PC-9 (cell line): ENCODE results near the gene CLCA1. TPM values are rescaled to one million over a fixed set of nuclear protein-coding genes. Genes with fewer than 3 reads are reported as not detected.
"Not testable (repeated sequence)": the region's sequence is repeated elsewhere in the genome, so short reads cannot be mapped to it uniquely, and the experiment has no call there.

Source experiments
- BruUV-seq: library from RNA; stranded (reverse); fragments of 400-500 nt; replicated peaks from 2 replicates; lab custom pipeline; 2021; lab: Mats Ljungman, UMichigan
- CTCF ChIA-PET: fragments of 300-600 bp; sonication (Branson Sonifier 250); formaldehyde crosslinking; loops from one replicate; lab custom pipeline; 2022; ENCODE audit warnings: antibody characterized with exemption; lab: Charles Lee
- POLR2A ChIA-PET: fragments of 300-600 bp; sonication (Branson Sonifier 250); formaldehyde crosslinking; loops from one replicate; lab custom pipeline; 2022; ENCODE audit warnings: antibody characterized with exemption; ENCODE audit not compliant: unreplicated experiment; lab: Charles Lee
- DNase-seq, 2 experiments: peaks; one replicate each; pipeline versions ENCODE4 v3.0.0 to v3.0.0-alpha.2; 2015 to 2022; ENCODE audit warnings: mixed read lengths in 1 of 2
- H2AFZ ChIP-seq: fragments of 200-600 bp; sonication (generic); 2 replicates; pipeline ENCODE4 v1.8.1; 2017; ENCODE audit warnings: antibody characterized with exemption
- H3F3A ChIP-seq: fragments of 200-600 bp; sonication (generic); 2 replicates; pipeline ENCODE4 v1.8.1; 2017; ENCODE audit warnings: antibody characterized with exemption, mild to moderate bottlenecking, low read depth; ENCODE audit not compliant: insufficient read depth
- H3K27ac ChIP-seq: fragments of 200-600 bp; sonication (generic); 2 replicates; pipeline ENCODE4 v1.6.1; 2016; ENCODE audit warnings: mixed run types
- H3K27me3 ChIP-seq: fragments of 200-600 bp; sonication (generic); 2 replicates; pipeline ENCODE4 v1.6.1; 2016; ENCODE audit warnings: low read depth, mixed run types; ENCODE audit not compliant: insufficient read depth
- H3K36me3 ChIP-seq: fragments of 200-600 bp; sonication (generic); 2 replicates; pipeline ENCODE4 v1.6.1; 2016; ENCODE audit warnings: low read depth, mixed run types
- H3K4me1 ChIP-seq: fragments of 200-600 bp; sonication (generic); replicated peaks from 2 replicates; pipeline ENCODE4 v1.6.1; 2016; ENCODE audit warnings: mixed run types; ENCODE audit not compliant: insufficient read depth
- H3K4me2 ChIP-seq: fragments of 200-600 bp; sonication (generic); 2 replicates; pipeline ENCODE4 v1.6.1; 2017; ENCODE audit warnings: mixed run types
- H3K4me3 ChIP-seq: fragments of 200-600 bp; sonication (generic); 2 replicates; pipeline ENCODE4 v1.6.1; 2016; ENCODE audit warnings: mixed run types
- H3K79me2 ChIP-seq: fragments of 200-600 bp; sonication (generic); 2 replicates; pipeline ENCODE4 v1.6.1; 2017; ENCODE audit warnings: low read depth, mixed run types
- H3K9me2 ChIP-seq: fragments of 200-600 bp; sonication (generic); 2 replicates; pipeline ENCODE4 v1.8.1; 2017; ENCODE audit warnings: mild to moderate bottlenecking; ENCODE audit not compliant: insufficient read depth
- H3K9me3 ChIP-seq: fragments of 200-600 bp; sonication (generic); 2 replicates; pipeline ENCODE4 v1.8.1; 2016; ENCODE audit warnings: low read depth; ENCODE audit not compliant: insufficient read depth
- H4K20me1 ChIP-seq: fragments of 200-600 bp; sonication (generic); 2 replicates; pipeline ENCODE4 v1.8.1; 2017; ENCODE audit not compliant: insufficient read depth
- EZH2 ChIP-seq: fragments of 200-600 bp; sonication (generic); IDR thresholded peaks from 2 replicates; pipeline ENCODE4 v1.8.0; 2017; ENCODE audit warnings: antibody characterized with exemption, low read depth
- intact Hi-C: fragments of 100-400 bp; cut with micrococcal nuclease; formaldehyde crosslinking; loops from one replicate; pipeline ENCODE4 v1.10.0; 2022; ENCODE audit not compliant: unreplicated experiment
- total RNA-seq: library from RNA; stranded (reverse); gene quantifications from 2 replicates; pipeline ENCODE4 v1.2.3, GENCODE V29; 2021
- TF ChIP-seq, protein P1 (sequence below): fragments of 200-600 bp; sonication (generic); conservative IDR thresholded peaks from 2 replicates; pipeline ENCODE4 v1.6.1; 2017; ENCODE audit warnings: mixed run types, antibody characterized with exemption, mild to moderate bottlenecking, moderate library complexity

CLCA1 gene
- total RNA-seq, 1 experiment from 2014 or later = not detected

DNA sequence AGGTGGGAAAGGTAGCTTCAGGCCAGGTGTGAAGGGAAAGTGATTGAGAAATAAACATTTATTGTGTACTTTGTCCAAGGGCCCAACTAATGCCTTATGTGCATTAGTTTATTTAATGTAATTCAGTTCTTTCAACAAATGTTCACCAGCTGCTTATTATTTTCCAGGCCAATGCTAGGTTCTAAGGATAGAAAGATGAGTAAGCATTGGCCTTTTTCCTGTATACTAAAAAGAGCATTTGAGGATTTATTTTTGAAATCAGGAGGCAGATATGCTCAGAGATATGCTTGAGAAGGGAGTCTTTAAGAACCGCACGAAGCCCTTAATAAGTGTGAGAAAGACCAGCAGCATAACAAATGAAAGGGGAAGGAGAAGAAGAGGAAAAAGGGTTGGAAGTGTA lies 32.0 kb downstream of the CLCA1 start:
- ChIA-PET POLR2A (interaction anchor here (0.5 kb wide), 1 partner anchor 142 kb away, joined by 3 read pairs; no protein-coding TSS in a partner anchor), CTCF (interaction anchor here (0.6 kb wide), 1 partner anchor 1535 kb away, joined by 5 read pairs; no protein-coding TSS in a partner anchor)
- H3K9me2 ChIP-seq = no peaks in the 10 kb centered on the region
- no TSS peak for BruUV-seq
- no peaks in the 10 kb centered on the region for H4K20me1 ChIP-seq
- no peaks in the 10 kb centered on the region for H3K36me3 ChIP-seq
- no peak overlapping the region for H3K4me3 ChIP-seq
- TF ChIP-seq, protein P1, sequence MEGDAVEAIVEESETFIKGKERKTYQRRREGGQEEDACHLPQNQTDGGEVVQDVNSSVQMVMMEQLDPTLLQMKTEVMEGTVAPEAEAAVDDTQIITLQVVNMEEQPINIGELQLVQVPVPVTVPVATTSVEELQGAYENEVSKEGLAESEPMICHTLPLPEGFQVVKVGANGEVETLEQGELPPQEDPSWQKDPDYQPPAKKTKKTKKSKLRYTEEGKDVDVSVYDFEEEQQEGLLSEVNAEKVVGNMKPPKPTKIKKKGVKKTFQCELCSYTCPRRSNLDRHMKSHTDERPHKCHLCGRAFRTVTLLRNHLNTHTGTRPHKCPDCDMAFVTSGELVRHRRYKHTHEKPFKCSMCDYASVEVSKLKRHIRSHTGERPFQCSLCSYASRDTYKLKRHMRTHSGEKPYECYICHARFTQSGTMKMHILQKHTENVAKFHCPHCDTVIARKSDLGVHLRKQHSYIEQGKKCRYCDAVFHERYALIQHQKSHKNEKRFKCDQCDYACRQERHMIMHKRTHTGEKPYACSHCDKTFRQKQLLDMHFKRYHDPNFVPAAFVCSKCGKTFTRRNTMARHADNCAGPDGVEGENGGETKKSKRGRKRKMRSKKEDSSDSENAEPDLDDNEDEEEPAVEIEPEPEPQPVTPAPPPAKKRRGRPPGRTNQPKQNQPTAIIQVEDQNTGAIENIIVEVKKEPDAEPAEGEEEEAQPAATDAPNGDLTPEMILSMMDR = no peak
- TF ChIP-seq EZH2 = no peak
- no peak for DNase-seq
- peaks cover 3% of the 10 kb centered on the region; the same call in 1 of the 2 replicates for H3F3A ChIP-seq
- no peaks in the 10 kb centered on the region for H3K9me3 ChIP-seq
- H3K4me2 ChIP-seq = no peak overlapping the region
- intact Hi-C loops = loop anchor here (10.0 kb wide), 2 partner anchors 204 to 584 kb away; partner anchors contain the start of gene SH3GLB1
- no peaks in the 10 kb centered on the region for H3K79me2 ChIP-seq
- H3K27ac ChIP-seq = no peak overlapping the region
- H3K27me3 ChIP-seq = no peaks in the 10 kb centered on the region
- no peak overlapping the region for H2AFZ ChIP-seq
- peaks cover 9% of the 10 kb centered on the region for H3K4me1 ChIP-seq

DNA sequence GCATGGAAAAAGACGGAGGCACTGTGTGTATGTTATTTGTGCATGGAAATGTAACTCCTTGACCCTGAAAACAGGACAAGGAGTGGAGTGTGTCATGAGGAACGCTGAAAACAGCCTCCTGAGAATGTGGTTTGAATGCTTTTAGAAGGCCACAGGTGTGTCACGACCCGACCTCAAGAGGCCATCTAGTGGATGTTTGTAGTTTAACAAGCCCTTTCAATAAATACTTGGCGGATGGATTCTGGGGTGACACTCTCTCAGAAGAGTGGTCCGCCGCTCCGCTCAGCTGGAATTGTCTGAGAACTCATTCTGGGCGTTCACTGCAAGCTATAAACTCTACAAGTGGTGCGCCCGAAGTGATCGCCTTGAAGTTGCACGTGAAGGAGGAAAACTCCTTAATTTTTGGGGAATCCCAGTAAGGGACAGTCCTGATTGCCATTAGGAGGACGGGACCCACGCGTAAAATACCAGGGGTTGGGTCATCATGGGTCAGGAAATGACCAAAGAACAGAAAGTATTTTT lies 33.5 kb downstream of the CLCA1 start:
- H3K27ac ChIP-seq, H4K20me1 ChIP-seq, H3K79me2 ChIP-seq, H3K36me3 ChIP-seq, POLR2A ChIA-PET, H3K9me2 ChIP-seq, H3K27me3 ChIP-seq, H3K4me1 ChIP-seq, BruUV-seq, H3F3A ChIP-seq, H3K9me3 ChIP-seq: not testable (repeated sequence)
- Histone ChIP-seq H2AFZ (peak overlapping the region; percentile 78), H3K4me3 (peak overlapping the region; percentile 45; the same call in 1 of the 2 replicates), H3K4me2 (peak overlapping the region; percentile 73)
- TF ChIP-seq, protein P1 = peak; percentile 70
- CTCF ChIA-PET = interaction anchor here (0.6 to 1.2 kb wide), 3 partner anchors 28 to 215 kb away, joined by 3 to 4 read pairs (median 4); no protein-coding TSS in a partner anchor
- peak; percentile 39 to 57 for DNase-seq
- intact Hi-C loops = loop anchor here (1.0 to 10.0 kb wide), 6 partner anchors 28 to 583 kb away; partner anchors contain the start of gene SH3GLB1

DNA sequence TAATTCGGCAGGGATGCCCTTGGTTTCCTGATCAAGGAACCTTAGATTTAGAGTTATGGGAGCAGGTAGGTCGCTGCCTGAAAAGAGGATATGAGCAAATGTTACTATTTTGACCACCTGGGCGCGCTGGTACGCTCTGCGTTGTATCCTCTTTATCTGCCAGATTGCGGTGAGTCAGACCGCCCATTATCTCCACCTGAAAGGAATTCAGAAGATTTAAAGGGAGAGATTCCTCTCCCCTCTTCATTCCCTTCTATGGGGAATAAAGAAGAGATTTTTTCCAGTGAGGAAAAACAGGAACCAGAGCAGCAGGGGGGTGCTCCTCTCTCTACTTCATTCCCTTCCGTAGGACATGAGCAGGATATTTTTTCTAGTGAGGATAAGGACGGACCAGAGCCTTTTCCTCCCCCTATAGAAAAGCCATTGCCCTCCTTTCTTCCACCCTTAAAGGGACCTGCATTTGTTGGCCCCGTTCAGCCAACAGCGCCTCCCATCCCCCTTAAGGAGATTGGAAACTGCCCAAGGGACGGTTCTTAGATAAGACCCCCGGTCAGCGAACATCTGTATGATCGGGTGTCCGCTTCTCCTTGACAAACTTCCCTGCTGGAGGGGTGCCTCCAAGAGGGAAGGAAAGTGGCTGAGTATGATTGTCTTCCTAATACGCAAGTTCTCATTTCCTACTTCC lies 34.1 kb downstream of the CLCA1 start:
- Histone ChIP-seq H3K4me1 (peaks cover 9% of the 10 kb centered on the region), H2AFZ (peak overlapping the region; percentile 78), H3K4me2 (peak overlapping the region; percentile 73), H4K20me1 (no peaks in the 10 kb centered on the region), H3K27me3 (no peaks in the 10 kb centered on the region), H3F3A (peaks cover 3% of the 10 kb centered on the region; the same call in 1 of the 2 replicates), H3K79me2 (no peaks in the 10 kb centered on the region), H3K9me2 (no peaks in the 10 kb centered on the region), H3K9me3 (no peaks in the 10 kb centered on the region), H3K27ac (no peak overlapping the region), H3K4me3 (peak overlapping the region; percentile 45; the same call in 1 of the 2 replicates), H3K36me3 (no peaks in the 10 kb centered on the region)
- no TSS peak for BruUV-seq
- CTCF ChIA-PET = interaction anchor here (0.8 to 1.2 kb wide), 2 partner anchors 29 to 123 kb away, joined by 4 read pairs; no protein-coding TSS in a partner anchor
- TF ChIP-seq, protein P1 = no peak; the same call in 1 of the 2 replicates
- no peak for TF ChIP-seq EZH2
- intact Hi-C loops = loop anchor here (1.0 to 10.0 kb wide), 6 partner anchors 29 to 582 kb away; partner anchors contain the start of gene SH3GLB1
- peak; percentile 61 to 65 for DNase-seq
- POLR2A ChIA-PET = no interaction called here
